ENCODE data around the gene PRR18.

Gene PRR18

DNA sequence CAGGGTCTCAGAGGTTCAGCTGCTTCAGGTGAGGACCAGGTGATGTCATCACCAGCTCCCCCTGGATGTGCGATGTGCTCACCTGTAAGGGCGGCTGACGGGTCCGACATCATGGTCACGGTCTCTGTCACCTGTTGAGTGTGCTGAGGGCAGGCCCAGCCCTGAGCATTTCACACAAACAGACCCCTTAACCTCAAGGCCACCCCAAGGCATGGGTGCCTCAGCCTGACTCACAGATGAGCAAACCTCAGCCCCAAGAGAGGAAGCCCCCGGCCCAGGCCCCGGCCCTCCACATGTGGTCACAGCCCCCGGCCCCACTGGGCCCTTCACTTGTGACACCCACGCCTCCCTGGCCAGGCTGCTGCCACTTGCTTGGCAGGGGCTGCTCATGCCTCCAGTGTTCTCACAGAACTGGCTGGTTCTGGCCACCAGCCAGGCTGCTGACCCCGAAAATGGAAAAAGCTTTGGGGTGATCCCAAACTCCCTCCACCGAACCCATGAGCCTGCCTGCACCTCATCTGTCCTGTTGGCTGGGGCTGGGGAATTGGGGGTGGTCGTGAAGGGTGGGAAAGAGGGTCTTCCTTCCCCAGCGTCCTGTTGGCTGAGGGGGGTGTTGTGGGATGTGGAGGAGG lies 33.3 kb downstream of the PRR18 start:
- H3K4me3 ChIP-seq (ENCODE audit: low read depth in 1 of 2, low read length in 1 of 2) = no peak overlapping the region
- H3K36me3 ChIP-seq = no peaks in the 10 kb centered on the region
- H3K4me1 ChIP-seq (ENCODE audit: control insufficient read depth in 1 of 2, insufficient read depth in 1 of 2, low read depth in 1 of 2, low read length in 1 of 2) = peaks cover 3 to 12% of the 10 kb centered on the region in 2 experiments
- TF ChIP-seq, protein P1, sequence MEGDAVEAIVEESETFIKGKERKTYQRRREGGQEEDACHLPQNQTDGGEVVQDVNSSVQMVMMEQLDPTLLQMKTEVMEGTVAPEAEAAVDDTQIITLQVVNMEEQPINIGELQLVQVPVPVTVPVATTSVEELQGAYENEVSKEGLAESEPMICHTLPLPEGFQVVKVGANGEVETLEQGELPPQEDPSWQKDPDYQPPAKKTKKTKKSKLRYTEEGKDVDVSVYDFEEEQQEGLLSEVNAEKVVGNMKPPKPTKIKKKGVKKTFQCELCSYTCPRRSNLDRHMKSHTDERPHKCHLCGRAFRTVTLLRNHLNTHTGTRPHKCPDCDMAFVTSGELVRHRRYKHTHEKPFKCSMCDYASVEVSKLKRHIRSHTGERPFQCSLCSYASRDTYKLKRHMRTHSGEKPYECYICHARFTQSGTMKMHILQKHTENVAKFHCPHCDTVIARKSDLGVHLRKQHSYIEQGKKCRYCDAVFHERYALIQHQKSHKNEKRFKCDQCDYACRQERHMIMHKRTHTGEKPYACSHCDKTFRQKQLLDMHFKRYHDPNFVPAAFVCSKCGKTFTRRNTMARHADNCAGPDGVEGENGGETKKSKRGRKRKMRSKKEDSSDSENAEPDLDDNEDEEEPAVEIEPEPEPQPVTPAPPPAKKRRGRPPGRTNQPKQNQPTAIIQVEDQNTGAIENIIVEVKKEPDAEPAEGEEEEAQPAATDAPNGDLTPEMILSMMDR (IDR thresholded peaks at IDR 0.05) = no peak
- no peaks in the 10 kb centered on the region for H3K27me3 ChIP-seq
- no peaks in the 10 kb centered on the region for H3K9me3 ChIP-seq
- H3K27ac ChIP-seq = peak overlapping the region; percentile 7

DNA sequence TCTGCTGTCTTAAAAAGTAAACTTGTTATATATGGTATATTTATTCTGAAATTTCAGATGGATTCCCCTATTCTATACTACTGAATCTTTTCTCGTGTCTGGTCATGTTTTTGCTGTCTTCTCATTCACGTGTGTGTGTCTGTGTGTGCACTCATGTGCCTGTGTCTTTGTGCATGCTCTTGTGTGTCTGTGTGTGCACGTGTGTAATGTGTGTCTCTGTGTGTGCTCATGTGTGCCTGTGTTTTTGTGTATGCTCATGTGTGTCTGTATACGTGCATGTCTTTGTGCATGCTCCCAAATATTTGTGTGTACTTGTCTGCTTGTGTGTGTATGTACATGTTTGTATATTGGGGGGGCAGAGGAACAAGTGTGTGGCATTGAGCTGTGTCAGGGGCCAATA lies 34.0 kb downstream of the PRR18 start:
- H3K4me1 ChIP-seq (ENCODE audit: control insufficient read depth in 1 of 2, insufficient read depth in 1 of 2, low read depth in 1 of 2, low read length in 1 of 2) = peaks cover 3 to 12% of the 10 kb centered on the region in 2 experiments
- no peak overlapping the region for H3K4me3 ChIP-seq (ENCODE audit: low read depth in 1 of 2, low read length in 1 of 2)
- H3K36me3 ChIP-seq = no peaks in the 10 kb centered on the region
- TF ChIP-seq, protein P1 (IDR thresholded peaks at IDR 0.05) = no peak
- no peaks in the 10 kb centered on the region for H3K27me3 ChIP-seq
- no peaks in the 10 kb centered on the region for H3K9me3 ChIP-seq
- H3K27ac ChIP-seq = peak overlapping the region; percentile 7

DNA sequence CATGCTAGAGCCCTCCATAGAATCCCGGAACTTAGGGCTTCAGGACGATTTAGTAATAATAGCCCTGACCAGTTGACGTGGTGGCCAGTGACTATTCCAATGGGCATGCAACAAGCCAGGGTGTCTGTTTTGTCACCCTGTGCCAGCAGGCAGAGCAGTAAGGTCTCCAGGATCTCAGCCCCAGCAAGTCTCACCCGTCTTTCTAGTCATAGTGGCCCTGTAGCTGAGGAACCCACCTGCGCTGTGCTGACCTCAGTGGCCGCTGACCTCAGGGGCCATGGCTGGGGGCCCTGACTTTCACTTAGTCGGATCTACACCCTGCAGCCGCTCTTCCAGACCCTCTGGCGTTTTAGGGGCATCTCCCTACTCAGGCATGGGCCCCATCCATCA lies 36.8 kb downstream of the PRR18 start:
- Histone ChIP-seq H3K27ac (no peak overlapping the region), H3K9me3 (no peaks in the 10 kb centered on the region), H3K4me1 (ENCODE audit: control insufficient read depth in 1 of 2, insufficient read depth in 1 of 2, low read depth in 1 of 2, low read length in 1 of 2) (peaks cover 3 to 12% of the 10 kb centered on the region in 2 experiments), H3K27me3 (no peaks in the 10 kb centered on the region), H3K4me3 (ENCODE audit: low read depth in 1 of 2, low read length in 1 of 2) (no peak overlapping the region), H3K36me3 (no peaks in the 10 kb centered on the region)
- TF ChIP-seq, protein P1 (IDR thresholded peaks at IDR 0.05) = no peak

DNA sequence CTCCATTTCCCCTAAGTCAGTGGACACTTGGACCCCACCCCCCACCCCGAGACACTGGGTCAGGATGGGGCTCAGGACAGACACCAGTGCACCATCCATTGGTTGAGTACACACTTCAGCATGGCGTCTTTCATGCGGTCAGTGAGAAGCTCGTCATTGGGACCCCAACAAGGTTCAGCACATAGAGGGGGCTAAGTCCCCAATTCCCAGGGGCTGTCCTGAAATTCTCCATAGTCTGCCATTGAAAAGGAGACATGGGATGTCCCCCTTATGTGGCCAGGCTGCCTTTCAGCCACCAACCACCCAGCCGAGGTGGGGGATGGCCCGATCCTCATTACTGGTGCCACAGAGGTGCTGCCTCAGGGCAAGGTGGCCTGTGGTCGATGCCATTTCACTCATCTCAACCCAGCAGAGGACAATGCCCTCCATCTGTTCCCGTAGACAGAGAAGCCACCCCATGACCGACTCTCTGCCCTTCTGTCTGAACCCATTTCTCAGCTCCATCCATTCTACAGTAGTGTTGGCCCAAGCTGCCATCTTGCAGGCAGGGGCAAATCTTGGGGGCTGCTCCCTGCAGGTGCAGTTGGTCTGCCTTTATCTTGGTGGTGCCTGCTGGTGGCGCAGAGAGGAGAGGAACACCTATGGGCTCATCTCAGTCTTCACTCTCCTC lies 37.4 kb downstream of the PRR18 start:
- Histone ChIP-seq H3K4me1 (ENCODE audit: control insufficient read depth in 1 of 2, insufficient read depth in 1 of 2, low read depth in 1 of 2, low read length in 1 of 2) (peaks cover 3 to 10% of the 10 kb centered on the region in 2 experiments), H3K36me3 (no peaks in the 10 kb centered on the region), H3K27ac (no peak overlapping the region), H3K27me3 (no peaks in the 10 kb centered on the region), H3K4me3 (ENCODE audit: low read depth in 1 of 2, low read length in 1 of 2) (no peak overlapping the region), H3K9me3 (no peaks in the 10 kb centered on the region)
- TF ChIP-seq, protein P1 (IDR thresholded peaks at IDR 0.05) = no peak

DNA sequence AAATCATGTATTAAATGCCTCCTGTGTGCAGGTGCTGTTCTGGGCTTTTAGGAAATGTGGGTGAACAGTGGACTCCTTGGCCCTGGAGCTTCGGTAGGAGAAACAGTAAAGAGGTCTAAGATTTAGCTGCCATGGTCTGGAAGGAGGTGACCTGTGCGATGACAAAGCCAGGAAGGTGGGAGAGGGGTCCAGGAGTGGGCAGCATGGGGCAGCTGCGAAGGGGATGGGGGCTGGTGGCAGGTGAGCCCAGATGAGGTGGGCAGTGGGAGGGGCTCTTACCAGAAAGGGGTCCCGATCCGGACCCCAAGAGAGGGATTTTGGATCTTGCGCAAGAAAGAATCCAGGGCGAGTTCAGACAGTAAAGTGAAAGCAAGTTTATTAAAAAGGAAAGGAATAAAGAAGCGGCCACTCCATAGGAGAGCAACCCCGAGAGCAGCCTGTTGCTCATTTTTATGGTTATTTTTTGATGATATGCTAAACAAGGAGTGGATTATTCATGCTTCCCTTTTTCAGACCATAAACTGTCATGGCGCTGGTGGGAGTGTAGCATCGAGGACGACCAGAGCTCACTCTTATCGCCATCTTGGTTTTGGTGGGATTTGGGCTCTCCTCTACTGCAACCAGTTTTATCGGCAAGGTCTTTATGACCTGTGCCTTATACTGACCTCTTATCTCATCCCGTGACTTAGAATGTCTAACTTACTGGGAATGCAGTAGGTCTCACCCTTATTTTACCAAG lies 38.7 kb downstream of the PRR18 start:
- H3K27ac ChIP-seq = no peak overlapping the region
- H3K4me1 ChIP-seq (ENCODE audit: control insufficient read depth in 1 of 2, insufficient read depth in 1 of 2, low read depth in 1 of 2, low read length in 1 of 2) = no peaks in the 10 kb centered on the region
- H3K4me3 ChIP-seq (ENCODE audit: low read depth in 1 of 2, low read length in 1 of 2) = no peak overlapping the region
- H3K27me3 ChIP-seq = no peaks in the 10 kb centered on the region
- TF ChIP-seq, protein P1 (IDR thresholded peaks at IDR 0.05) = no peak
- no peaks in the 10 kb centered on the region for H3K36me3 ChIP-seq
- no peaks in the 10 kb centered on the region for H3K9me3 ChIP-seq

Data from neutrophil (primary cell).